ENCODE results near the gene PIWIL1. TPM values are rescaled to one million over a fixed set of nuclear protein-coding genes. Genes with fewer than 3 reads are reported as not detected.

Gene PIWIL1
- total RNA-seq, 1 experiment from 2014 or later = not detected

DNA sequence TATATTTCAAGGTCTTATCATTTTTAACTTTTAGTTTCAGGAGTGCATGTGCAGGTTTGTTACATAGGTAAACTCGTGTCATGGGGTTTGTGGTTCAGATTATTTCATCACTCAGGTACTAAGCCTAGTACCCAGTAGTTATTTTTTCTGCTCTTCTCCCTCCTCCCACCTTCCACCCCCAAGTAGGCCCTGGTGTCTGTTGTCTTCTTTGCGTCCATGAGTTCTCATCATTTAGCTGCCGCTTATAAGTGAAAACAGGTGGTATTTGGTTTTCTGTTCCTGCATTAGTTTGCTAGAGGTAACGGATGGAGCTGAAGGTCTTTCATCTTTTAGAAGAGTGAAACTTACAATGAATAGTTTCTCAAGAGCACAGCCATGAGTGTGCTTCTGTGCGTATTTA is 24.4 kb downstream of the PIWIL1 start:
- TF ChIP-seq, protein P1, sequence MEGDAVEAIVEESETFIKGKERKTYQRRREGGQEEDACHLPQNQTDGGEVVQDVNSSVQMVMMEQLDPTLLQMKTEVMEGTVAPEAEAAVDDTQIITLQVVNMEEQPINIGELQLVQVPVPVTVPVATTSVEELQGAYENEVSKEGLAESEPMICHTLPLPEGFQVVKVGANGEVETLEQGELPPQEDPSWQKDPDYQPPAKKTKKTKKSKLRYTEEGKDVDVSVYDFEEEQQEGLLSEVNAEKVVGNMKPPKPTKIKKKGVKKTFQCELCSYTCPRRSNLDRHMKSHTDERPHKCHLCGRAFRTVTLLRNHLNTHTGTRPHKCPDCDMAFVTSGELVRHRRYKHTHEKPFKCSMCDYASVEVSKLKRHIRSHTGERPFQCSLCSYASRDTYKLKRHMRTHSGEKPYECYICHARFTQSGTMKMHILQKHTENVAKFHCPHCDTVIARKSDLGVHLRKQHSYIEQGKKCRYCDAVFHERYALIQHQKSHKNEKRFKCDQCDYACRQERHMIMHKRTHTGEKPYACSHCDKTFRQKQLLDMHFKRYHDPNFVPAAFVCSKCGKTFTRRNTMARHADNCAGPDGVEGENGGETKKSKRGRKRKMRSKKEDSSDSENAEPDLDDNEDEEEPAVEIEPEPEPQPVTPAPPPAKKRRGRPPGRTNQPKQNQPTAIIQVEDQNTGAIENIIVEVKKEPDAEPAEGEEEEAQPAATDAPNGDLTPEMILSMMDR (conservative IDR thresholded peaks at IDR 0.05) = no peak
- Histone ChIP-seq H3T11ph (ENCODE audit: low read length) (no peak overlapping the region), H3K79me1 (ENCODE audit: insufficient read depth, low read depth, low read length, poor library complexity, severe bottlenecking) (no peaks in the 10 kb centered on the region), H3K4me1 (ENCODE audit: insufficient read depth, low read length) (no peaks in the 10 kb centered on the region), H3K9ac (ENCODE audit: extremely low read depth, insufficient read length, low read length) (no peak overlapping the region), H2AK5ac (ENCODE audit: insufficient read length, low read length) (no peak overlapping the region), H2BK15ac (ENCODE audit: low read depth, low read length) (no peak overlapping the region), H3K56ac (ENCODE audit: insufficient read length, low read depth, low read length) (no peak overlapping the region), H4K8ac (replicated peaks; ENCODE audit: insufficient read length, low read depth, low read length) (no peak overlapping the region), H3K4me2 (ENCODE audit: insufficient read depth, insufficient read length, low read length) (no peak overlapping the region), H3K23me2 (ENCODE audit: insufficient read length, low read depth, low read length, poor library complexity, severe bottlenecking) (no peaks in the 10 kb centered on the region), H3K27me3 (ENCODE audit: insufficient read depth, low read length) (no peaks in the 10 kb centered on the region), H2BK5ac (ENCODE audit: insufficient read length, low read length) (no peak overlapping the region), H4K20me1 (ENCODE audit: control insufficient read depth, insufficient read depth, insufficient read length) (no peaks in the 10 kb centered on the region), H2BK120ac (ENCODE audit: low read depth, low read length, poor library complexity, severe bottlenecking) (no peak overlapping the region), H2AFZ (ENCODE audit: low read length) (no peak overlapping the region), H2BK12ac (ENCODE audit: insufficient read length, low read depth, low read length) (no peak overlapping the region), H3K18ac (ENCODE audit: insufficient read length, low read depth, low read length) (no peak overlapping the region), H4K5ac (ENCODE audit: insufficient read length, low read depth, low read length) (no peak overlapping the region), H3K9me3 (ENCODE audit: control insufficient read depth, low read depth, low read length) (no peaks in the 10 kb centered on the region), H3K4ac (ENCODE audit: low read depth, low read length) (no peak overlapping the region), H3K14ac (ENCODE audit: insufficient read depth, low read length) (no peak overlapping the region), H4K91ac (ENCODE audit: insufficient read length, low read depth, low read length) (no peak overlapping the region), H2BK20ac (ENCODE audit: low read depth, low read length, poor library complexity, severe bottlenecking) (no peak overlapping the region), H3K79me2 (ENCODE audit: insufficient read depth, low read length) (no peaks in the 10 kb centered on the region), H3K27ac (ENCODE audit: insufficient read length, low read depth, low read length) (no peak overlapping the region), H3K23ac (ENCODE audit: insufficient read length, low read depth, low read length) (no peak overlapping the region)
- peaks cover 50% of the 10 kb centered on the region for H3K27me3 Mint-ChIP-seq (ENCODE audit: low read depth)
- no peaks in the 10 kb centered on the region for H3K9me3 Mint-ChIP-seq
- H3K36me3 Mint-ChIP-seq (ENCODE audit: insufficient read depth in 1 of 3, low read depth in 3 of 3) = no peaks in the 10 kb centered on the region
- no CpG with 5 or more reads among the region's 5 CpGs for WGBS (ENCODE audit: extremely low coverage, insufficient read length, low lambda C conversion rate)
- no peak overlapping the region for H3K4me3 Mint-ChIP-seq
- no peak overlapping the region for H3K27ac Mint-ChIP-seq
- H3K4me1 Mint-ChIP-seq = peaks cover 5 to 12% of the 10 kb centered on the region in 2 experiments; a peak in 3 of 4 replicates
- DNase-seq = no peak
